Astrocyte (in vitro differentiated cells and primary cell): ENCODE results near the gene MEGF11.

Experiments used
- CTCF ChIP-seq: IDR thresholded peaks from 2 replicates; pipeline ENCODE4 v1.5.1; 2011; ENCODE audit warnings: low read depth, mild to moderate bottlenecking, inconsistent platforms, low read length, moderate library complexity; ENCODE audit not compliant: insufficient read depth
- EZH2 ChIP-seq: IDR thresholded peaks from 2 replicates; pipeline ENCODE4 v1.6.1; 2012; ENCODE audit warnings: mild to moderate bottlenecking, low read length, inconsistent platforms; ENCODE audit not compliant: insufficient read depth

GRCh38 chr15:65986416-65986815, 267.1 kb downstream of the MEGF11 start:
- TF ChIP-seq CTCF: no peak
- TF ChIP-seq EZH2: no peak
